ENCODE results near the gene ASB3. TPM values are rescaled to one million over a fixed set of nuclear protein-coding genes. Genes with fewer than 3 reads are reported as not detected.

Gene ASB3
- total RNA-seq, 1 experiment from 2014 or later = 23.1 TPM

DNA sequence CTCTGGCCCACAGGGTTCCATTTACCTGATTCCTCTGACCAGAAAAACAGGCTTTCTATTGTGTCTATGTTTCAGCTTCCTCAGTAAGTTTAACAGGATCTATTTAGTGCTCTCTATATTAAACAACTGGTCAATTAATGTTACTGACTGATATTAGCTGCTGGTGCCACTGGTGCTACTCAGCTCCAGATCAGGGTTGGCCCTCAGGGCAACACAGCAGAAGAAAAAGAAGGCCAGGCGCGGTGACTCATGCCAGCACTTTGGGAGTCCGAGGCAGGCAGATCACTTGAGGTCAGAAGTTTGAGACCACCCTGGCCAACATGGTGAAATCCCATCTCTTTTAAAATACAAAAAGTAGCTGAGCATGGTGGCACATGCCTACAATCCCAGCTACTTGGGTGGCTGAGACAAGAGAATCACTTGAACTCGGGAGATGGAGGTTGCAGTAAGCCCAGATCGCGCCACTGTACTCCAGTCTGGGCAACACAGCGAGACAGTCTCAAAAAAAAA is 75.4 kb downstream of the ASB3 start:
- Histone ChIP-seq H2BK20ac (ENCODE audit: low read depth, low read length, poor library complexity, severe bottlenecking) (no peak overlapping the region), H3K56ac (ENCODE audit: insufficient read length, low read depth, low read length) (no peak overlapping the region), H3K18ac (ENCODE audit: insufficient read length, low read depth, low read length) (no peak overlapping the region), H4K5ac (ENCODE audit: insufficient read length, low read depth, low read length) (no peak overlapping the region), H3K27me3 (ENCODE audit: insufficient read depth, low read length) (no peaks in the 10 kb centered on the region), H3K4me2 (ENCODE audit: insufficient read depth, insufficient read length, low read length) (no peak overlapping the region), H3K23me2 (ENCODE audit: insufficient read length, low read depth, low read length, poor library complexity, severe bottlenecking) (no peaks in the 10 kb centered on the region), H3K27ac (ENCODE audit: insufficient read length, low read depth, low read length) (no peak overlapping the region), H3K79me2 (ENCODE audit: insufficient read depth, low read length) (no peaks in the 10 kb centered on the region), H3K9me3 (ENCODE audit: control insufficient read depth, low read depth, low read length) (peaks cover 19% of the 10 kb centered on the region), H2AFZ (ENCODE audit: low read length) (no peak overlapping the region), H4K8ac (replicated peaks; ENCODE audit: insufficient read length, low read depth, low read length) (no peak overlapping the region), H3K14ac (ENCODE audit: insufficient read depth, low read length) (no peak overlapping the region), H3K4ac (ENCODE audit: low read depth, low read length) (no peak overlapping the region), H3K79me1 (ENCODE audit: insufficient read depth, low read depth, low read length, poor library complexity, severe bottlenecking) (no peaks in the 10 kb centered on the region), H3K9ac (ENCODE audit: extremely low read depth, insufficient read length, low read length) (no peak overlapping the region), H4K20me1 (ENCODE audit: control insufficient read depth, insufficient read depth, insufficient read length) (no peaks in the 10 kb centered on the region), H2AK5ac (ENCODE audit: insufficient read length, low read length) (no peak overlapping the region), H3T11ph (ENCODE audit: low read length) (no peak overlapping the region), H2BK120ac (ENCODE audit: low read depth, low read length, poor library complexity, severe bottlenecking) (no peak overlapping the region), H3K4me1 (ENCODE audit: insufficient read depth, low read length) (no peaks in the 10 kb centered on the region), H2BK12ac (ENCODE audit: insufficient read length, low read depth, low read length) (no peak overlapping the region), H2BK15ac (ENCODE audit: low read depth, low read length) (no peak overlapping the region), H4K91ac (ENCODE audit: insufficient read length, low read depth, low read length) (no peak overlapping the region), H3K23ac (ENCODE audit: insufficient read length, low read depth, low read length) (no peak overlapping the region), H2BK5ac (ENCODE audit: insufficient read length, low read length) (no peak overlapping the region)
- Mint-ChIP-seq H3K4me1 (no peaks in the 10 kb centered on the region), H3K4me3 (no peak overlapping the region), H3K27me3 (ENCODE audit: low read depth) (no peaks in the 10 kb centered on the region), H3K27ac (no peak overlapping the region), H3K36me3 (ENCODE audit: insufficient read depth in 1 of 3, low read depth in 3 of 3) (peaks cover 58 to 73% (median 67%) of the 10 kb centered on the region in 3 experiments), H3K9me3 (peaks cover 28 to 32% of the 10 kb centered on the region in 2 experiments)
- TF ChIP-seq, protein P1, sequence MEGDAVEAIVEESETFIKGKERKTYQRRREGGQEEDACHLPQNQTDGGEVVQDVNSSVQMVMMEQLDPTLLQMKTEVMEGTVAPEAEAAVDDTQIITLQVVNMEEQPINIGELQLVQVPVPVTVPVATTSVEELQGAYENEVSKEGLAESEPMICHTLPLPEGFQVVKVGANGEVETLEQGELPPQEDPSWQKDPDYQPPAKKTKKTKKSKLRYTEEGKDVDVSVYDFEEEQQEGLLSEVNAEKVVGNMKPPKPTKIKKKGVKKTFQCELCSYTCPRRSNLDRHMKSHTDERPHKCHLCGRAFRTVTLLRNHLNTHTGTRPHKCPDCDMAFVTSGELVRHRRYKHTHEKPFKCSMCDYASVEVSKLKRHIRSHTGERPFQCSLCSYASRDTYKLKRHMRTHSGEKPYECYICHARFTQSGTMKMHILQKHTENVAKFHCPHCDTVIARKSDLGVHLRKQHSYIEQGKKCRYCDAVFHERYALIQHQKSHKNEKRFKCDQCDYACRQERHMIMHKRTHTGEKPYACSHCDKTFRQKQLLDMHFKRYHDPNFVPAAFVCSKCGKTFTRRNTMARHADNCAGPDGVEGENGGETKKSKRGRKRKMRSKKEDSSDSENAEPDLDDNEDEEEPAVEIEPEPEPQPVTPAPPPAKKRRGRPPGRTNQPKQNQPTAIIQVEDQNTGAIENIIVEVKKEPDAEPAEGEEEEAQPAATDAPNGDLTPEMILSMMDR (conservative IDR thresholded peaks at IDR 0.05) = no peak
- no CpG with 5 or more reads among the region's 7 CpGs for WGBS (ENCODE audit: extremely low coverage, insufficient read length, low lambda C conversion rate)
- DNase-seq = no peak

Measured in H9 (cell line).